HG02588 (cell line): ENCODE data around the gene SMARCAL1.

ENCODE experiments used
- ATAC-seq: cut with Tn5 transposase; IDR thresholded peaks from one replicate; pipeline ENCODE4 v1.9.1; 2021; ENCODE audit warnings: mild to moderate bottlenecking, moderate library complexity; ENCODE audit not compliant: unreplicated experiment

Gene SMARCAL1

DNA sequence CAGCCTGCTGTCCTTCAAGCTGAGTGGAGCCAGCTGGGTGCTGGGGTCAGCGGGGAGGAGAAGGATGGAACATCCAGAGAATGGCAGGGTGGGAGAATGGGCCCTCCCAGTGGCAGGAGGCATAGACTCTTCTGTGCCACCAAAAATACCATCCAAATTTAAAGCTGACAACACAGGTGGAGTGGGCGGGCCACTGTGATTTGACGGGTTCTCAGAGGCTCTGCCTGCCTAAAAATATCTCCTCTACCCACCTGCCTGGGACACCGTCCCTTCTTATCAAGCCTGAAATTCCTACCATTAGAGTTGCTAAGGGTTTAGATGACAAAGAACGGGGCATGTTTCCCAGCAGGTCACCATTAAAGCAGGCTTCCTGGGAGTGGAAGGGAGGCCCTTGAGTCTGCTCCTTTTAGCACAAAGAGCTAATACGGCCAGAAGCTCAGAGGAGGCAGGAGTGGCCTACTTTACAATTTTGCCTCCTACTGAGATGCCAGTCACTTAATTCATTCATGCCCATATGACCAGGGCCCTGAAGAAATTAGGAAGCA, 20.2 kb upstream of the SMARCAL1 start:
- ATAC-seq = no peak

DNA sequence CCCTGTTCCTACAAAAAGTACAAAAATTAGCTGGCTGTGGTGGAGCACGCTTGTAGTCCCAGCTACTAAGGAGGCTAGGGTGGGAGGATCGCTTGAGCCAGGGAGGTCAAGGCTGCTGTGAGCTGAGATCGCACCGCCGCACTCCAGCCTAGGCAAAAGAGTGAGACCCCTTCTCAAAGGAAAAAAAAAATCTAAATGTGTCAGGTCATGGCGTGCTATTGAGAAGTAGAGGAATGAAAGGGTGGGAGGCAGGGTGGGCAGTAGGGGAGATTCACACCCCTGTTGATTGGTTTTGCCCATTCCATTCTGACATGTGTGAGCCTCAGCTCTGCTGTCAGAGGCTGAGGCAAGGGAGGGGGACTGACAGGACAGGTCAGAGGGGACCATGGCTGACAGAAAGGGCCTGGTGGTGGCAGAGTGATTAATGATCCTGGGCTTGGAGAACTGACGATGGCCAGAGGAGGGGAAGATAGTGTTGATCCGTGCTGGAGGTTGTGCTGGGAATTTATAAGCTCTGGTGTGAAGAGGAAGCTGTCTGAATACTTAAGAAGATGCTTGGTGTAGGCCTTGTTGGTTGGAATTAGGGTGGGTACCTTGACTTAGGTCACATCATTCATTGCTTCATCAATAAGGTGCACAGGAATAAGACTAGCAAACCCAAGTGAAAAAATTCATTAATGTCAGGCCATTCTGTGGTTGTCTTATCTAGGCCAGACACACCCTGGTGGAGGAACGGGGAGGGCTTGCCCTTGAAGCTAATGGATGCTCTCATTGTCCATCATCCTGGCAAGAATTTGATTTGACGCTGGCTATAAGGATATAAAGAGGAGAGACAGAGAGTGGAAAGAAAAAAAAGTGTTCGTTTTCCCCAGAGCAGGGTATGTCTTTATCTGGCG, 19.1 kb upstream of the SMARCAL1 start:
- ATAC-seq = no peak

DNA sequence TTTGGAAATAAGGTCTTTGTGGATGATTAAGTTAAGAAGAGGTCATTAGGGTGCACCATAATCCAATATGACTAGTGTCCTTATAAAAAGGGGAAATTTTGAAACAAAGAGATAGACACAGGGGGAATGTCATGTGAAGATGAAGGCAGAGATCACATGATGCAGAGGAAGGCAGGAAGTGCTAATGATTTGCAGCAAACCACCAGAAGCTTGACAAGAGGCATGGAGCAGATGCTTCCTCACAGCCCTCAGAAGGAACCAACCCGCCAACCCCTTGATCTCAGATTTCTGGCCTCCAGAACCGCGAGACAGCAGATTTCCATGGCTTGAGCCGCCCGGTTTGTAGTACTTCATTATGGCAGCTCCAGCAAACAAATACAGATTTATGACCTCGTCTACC, 17.4 kb upstream of the SMARCAL1 start:
- no peak for ATAC-seq

DNA sequence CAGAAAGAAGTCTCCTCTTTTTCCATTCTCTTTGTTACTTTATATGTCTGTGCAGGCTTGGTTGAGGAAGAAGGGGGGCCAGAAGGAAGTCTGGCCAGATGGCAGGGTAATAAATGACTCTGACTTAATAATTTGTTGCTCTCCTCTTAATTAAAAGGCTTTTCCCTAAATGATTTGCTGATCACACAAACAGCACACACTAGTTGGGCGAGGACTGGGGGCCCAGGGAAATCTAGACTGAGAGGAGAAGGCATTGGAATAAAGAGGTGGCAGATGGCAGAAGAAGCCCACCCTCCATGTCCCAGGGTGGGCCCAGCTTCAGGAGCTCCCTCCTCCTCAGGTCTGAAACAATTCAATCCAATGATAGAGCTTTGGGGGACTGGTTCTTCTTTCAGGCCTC, 12.7 kb upstream of the SMARCAL1 start:
- ATAC-seq = no peak

DNA sequence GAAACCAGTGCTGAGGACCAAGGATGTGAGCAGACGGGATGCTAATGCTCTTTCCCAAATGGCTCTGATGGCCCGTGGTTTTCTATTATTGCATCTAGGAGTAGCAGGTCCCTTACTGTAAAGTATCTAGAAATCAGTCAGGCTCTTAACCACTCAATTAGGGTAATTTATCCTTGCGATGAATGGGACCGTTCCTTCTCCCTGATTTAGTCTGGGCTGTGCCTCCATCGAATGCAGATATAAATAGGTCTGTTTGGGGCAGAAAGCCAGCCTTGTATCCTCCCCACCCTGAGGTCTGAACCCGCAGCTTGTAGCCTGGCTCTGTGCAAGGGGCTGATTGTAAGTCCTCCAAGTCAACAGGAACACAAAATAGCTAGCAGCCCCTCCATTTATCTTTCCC, 9.5 kb upstream of the SMARCAL1 start:
- no peak for ATAC-seq

DNA sequence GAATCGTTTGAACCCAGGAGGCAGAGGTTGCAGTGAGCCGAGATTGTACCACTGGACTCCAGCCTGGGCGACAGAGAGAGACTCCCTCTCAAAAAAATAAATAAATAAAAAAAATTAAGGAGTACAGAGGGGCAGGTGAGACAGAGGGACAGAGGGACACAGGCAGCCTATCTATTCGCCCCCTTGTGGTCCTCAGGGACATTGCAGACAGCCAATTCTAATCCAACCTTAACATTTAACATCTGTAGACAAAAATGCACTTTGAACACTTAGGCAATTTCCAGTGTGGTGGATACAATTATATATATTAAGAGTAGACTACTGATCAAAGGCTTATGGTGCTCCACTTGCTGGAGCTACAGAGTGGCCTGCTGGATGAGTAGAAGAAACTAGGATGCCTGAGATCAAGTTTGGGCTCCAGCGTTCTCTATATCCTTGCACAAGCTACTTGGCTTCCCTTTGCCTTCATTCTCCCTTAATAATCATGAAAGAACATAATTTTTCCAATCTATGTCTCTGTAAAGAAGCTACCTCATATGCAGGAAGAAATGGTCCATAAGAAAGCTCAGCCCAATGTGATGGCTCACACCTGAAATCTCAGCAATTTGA, 8.2 kb upstream of the SMARCAL1 start:
- ATAC-seq = no peak

DNA sequence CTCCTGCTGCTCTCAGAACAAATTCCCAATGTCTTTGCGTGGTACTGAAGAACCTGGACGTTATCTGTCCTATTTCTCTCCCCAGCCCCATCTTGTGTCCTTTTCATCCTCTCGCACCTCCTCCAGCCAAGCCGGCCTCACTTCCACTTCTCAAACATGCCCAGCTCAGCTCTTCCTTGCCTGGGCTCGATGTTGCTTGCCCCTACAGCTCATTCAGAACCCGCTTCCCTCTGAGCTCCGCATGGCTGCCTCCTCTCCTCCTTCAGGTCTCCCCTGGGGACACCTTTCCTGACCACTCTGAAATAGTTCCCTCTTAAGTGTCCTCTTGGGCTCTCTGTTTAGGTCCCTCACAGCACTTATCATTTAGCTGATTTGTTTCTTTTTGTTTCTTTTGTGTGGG, 6.7 kb upstream of the SMARCAL1 start:
- ATAC-seq = no peak

DNA sequence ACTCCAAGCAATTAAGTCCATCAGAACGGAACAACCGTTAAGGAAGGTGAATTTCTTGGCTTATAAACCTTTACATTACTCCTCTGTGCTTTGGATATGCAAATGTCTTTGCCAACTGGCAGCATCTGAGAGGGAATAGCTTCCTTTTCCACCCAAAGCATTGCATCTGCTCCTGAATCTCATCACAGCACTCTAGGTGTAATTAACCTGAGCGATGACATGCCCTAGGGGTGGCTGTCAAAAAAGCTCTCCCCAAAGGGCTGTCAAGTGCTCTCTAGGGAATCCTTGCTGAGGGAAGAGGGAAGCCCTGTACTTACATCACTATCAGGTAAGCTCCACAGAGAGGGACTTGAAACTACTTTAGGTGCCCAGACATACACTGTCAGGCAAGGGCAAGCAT, 5.5 kb upstream of the SMARCAL1 start:
- ATAC-seq = no peak

- ATAC-seq = no peak
These were observed 3.6 kb upstream of the SMARCAL1 start for GRCh38 chr2:216408426-216409290.

DNA sequence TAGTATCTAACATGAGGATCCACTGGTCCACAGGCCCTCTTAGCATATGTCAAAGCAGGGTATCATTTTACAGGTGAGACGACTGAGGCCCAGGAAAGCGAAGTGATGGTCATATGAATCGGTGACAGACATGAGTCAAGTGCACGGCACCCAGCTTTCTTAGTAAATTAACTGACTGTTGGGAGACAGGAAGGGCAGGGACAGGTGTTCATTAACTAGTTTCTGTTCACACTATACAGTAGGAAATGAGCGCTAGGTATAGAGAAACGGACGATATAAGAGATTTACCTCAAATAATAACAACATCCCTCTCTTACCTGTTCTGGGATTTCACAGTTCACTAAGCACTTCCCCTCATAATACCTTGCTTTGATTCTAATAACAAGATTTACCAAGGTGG, 1.7 kb upstream of the SMARCAL1 start:
- no peak for ATAC-seq

DNA sequence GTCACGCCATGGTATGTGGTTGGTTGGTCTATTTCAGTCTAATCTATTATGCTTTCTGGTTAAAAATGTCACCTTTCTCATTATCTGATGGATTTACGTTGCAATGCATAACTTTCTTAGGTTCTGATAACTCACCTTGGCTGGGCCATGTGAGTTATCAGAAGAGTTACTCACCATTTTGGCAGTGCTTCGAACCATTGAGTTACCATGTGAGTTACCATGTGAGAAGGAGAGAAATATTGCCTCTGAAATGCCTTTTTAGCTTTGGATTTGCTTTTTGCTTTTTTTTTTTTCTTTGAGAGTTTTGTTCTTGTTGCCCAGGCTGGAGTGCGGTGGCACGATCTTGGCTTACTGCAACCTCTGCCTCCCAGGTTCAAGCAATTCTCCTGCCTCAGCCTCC, 1.6 kb downstream of the SMARCAL1 start:
- ATAC-seq = no peak

DNA sequence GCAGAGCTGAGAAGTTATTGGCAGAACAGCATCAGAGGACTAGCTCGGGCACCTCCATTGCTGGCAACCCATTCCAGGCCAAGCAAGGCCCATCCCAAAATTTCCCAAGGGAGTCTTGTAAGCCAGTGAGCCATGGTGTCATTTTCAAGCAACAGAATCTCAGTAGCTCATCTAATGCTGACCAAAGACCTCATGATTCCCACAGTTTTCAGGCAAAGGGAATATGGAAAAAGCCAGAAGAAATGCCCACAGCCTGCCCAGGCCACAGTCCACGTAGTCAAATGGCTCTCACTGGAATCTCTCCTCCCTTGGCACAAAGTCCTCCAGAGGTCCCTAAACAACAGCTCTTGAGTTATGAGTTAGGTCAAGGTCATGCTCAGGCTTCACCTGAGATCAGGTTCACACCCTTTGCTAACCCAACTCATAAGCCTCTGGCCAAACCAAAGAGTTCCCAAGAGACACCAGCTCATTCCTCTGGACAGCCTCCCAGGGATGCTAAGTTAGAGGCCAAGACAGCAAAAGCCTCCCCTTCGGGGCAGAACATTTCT, 2.6 kb downstream of the SMARCAL1 start:
- ATAC-seq = no peak

DNA sequence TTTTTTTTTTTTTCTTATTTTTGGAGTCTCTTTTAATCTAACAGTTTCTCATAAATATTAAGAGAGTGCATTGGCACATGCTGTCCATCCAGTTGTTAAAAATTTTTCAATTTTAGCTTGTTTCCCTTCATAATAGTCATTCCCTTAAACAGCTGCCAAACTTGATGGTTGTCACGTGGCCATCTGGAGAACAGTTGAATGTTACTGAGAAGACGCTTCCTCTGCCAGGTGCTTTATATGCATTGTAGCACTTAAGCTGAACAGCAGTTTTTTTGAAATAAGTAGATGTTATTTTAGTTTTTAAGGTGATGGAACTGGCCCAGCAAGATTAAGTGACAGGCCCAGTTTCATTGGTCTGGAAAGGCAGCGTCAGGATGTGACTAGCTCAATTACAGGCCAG, 3.3 kb downstream of the SMARCAL1 start:
- ATAC-seq = no peak

GRCh38 chr2:216416571-216417307, 4.5 kb downstream of the SMARCAL1 start:
- no peak for ATAC-seq

DNA sequence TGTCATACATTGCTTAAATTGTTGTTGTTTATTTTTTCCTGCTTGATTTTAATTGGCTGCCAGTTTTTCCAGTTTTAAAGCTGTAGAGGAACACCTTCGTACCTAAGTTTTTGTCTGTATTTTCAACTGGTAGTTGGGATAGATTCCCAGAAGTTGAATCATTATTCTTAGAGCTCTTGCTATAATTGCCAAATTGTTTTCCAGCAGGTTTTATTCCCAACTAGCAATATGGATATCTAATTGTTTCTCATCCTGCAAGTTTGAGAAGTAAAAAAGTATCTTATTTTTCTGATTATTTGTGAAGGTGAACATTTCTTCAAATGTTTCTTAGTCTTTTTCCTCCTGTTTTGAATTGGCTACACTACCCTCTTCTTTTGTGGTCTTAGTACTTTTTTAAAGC, 6.7 kb downstream of the SMARCAL1 start:
- ATAC-seq = no peak

GRCh38 chr2:216420367-216421101, 8.2 kb downstream of the SMARCAL1 start:
- ATAC-seq = no peak

DNA sequence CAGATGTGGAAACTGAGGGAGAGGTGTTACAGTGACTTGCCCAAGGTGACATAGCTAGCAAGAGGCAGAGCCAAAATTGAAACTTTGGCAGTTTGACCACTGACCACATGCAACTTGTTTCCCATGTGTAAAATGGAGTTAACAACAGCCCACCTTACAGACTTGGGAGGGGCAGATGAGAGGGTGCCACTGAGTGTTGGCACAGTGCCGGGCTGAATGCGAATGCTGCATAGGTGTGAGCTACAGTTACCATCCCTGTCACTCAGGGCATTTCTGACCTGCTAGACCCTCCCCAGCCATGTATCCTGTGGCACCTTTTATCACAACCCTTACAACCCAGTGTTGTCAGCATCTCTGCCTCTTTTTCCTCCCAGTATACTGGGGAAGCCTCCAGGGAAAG, 10.8 kb downstream of the SMARCAL1 start:
- no peak for ATAC-seq

GRCh38 chr2:216424274-216424673, 12.0 kb downstream of the SMARCAL1 start:
- ATAC-seq = no peak

DNA sequence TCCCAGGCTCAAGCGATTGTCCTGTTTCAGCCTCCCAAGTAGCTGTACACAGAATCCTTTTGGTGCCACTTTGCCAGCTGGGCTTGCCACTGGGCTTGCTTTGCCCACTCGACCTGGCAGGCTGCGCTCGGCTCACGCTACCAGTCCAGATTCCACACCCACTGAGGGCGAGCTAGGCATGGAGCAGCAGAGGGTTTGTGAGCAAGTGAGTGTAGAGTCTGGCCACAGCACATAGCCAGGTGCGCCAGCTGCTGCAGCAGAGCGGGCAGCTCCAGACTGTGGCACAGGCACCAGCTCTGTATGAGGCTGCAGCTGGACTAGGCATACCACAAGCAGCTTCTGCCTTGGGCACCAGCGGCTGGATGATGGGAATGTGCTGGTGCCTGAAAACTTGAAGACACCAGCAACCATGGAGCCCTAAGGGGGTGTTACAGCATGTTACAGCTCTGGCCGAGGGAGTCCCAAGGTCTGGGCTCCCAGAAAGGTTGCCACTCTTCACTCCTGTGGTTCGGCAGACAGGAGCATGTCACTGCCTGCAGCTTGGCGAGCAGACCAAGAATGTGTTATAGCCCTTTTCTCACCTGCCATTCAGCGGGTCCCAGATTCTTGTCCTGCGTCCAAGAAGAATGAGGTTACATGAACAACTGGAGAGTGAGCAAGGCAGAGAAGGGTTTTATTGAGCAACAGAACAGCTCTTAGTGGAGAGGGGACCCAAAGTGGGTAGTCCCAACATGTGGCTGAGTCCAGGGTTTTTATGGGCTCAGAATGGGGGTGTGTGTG, 12.9 kb downstream of the SMARCAL1 start:
- ATAC-seq = no peak
